PC-3 (cell line): ENCODE measurements around the gene LRRC10B.

Source experiments
- EZH2phosphoT487 ChIP-seq: fragments of 300-600 bp; sonication (generic); IDR thresholded peaks from 2 replicates; pipeline ENCODE4 v1.6.1; 2018; ENCODE audit warnings: mild to moderate bottlenecking, antibody characterized with exemption, low read length, borderline replicate concordance
- TF ChIP-seq, protein P1 (sequence below): fragments of 300-600 bp; sonication (generic); conservative IDR thresholded peaks from 2 replicates; pipeline ENCODE4 v1.5.1; 2017; ENCODE audit warnings: antibody characterized with exemption, low read depth, mild to moderate bottlenecking, low read length

DNA sequence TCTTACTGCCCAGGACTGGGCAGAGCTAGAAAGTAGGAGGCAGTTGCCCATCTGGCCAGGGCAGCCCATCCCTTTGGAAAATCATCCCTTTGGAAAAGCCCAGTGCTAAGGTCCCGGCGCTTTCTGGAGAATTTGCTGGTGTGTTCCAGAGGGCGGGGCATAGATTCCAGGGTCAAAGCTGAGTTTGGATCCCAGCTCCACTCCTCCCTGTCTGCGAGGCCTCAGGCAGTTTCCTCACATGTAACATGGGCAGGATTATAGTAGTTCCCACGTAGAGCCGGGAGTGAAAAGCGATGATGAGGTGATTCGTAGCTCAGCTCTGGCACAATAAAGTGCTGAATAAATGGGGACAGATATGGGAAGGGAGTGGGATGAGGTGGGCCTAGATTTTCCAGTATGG, 31.4 kb upstream of the LRRC10B start:
- TF ChIP-seq, protein P1, sequence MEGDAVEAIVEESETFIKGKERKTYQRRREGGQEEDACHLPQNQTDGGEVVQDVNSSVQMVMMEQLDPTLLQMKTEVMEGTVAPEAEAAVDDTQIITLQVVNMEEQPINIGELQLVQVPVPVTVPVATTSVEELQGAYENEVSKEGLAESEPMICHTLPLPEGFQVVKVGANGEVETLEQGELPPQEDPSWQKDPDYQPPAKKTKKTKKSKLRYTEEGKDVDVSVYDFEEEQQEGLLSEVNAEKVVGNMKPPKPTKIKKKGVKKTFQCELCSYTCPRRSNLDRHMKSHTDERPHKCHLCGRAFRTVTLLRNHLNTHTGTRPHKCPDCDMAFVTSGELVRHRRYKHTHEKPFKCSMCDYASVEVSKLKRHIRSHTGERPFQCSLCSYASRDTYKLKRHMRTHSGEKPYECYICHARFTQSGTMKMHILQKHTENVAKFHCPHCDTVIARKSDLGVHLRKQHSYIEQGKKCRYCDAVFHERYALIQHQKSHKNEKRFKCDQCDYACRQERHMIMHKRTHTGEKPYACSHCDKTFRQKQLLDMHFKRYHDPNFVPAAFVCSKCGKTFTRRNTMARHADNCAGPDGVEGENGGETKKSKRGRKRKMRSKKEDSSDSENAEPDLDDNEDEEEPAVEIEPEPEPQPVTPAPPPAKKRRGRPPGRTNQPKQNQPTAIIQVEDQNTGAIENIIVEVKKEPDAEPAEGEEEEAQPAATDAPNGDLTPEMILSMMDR = no peak
- TF ChIP-seq EZH2phosphoT487 = no peak
